GM12878 (cell line): Measurements from ENCODE around the gene TCERG1.

Experiments
- BCL11A ChIP-seq: IDR thresholded peaks from 2 replicates; pipeline ENCODE4 v1.6.1; 2011; ENCODE audit warnings: low read depth, low read length
- DPF2 ChIP-seq: fragments of 450-650 bp; IDR thresholded peaks from 2 replicates; pipeline ENCODE4 v1.6.1; 2017; ENCODE audit warnings: mild to moderate bottlenecking
- EZH2 ChIP-seq: IDR thresholded peaks from 2 replicates; pipeline ENCODE4 v1.6.1; 2012; ENCODE audit warnings: low read depth, mild to moderate bottlenecking, control low read depth, inconsistent platforms, low read length, borderline replicate concordance; ENCODE audit not compliant: control insufficient read depth

GRCh38 chr5:146440870-146441495 is 6.2 kb upstream of the TCERG1 start:
- TF ChIP-seq BCL11A (no peak), DPF2 (no peak), EZH2 (no peak)
